ENCODE measurements around the gene KCNS1. TPM values are rescaled to one million over a fixed set of nuclear protein-coding genes. Genes with fewer than 3 reads are reported as not detected.

KCNS1 gene
- total and polyA plus RNA-seq, 2 experiments from 2014 or later, result 0.37 to 3.2 TPM

DNA sequence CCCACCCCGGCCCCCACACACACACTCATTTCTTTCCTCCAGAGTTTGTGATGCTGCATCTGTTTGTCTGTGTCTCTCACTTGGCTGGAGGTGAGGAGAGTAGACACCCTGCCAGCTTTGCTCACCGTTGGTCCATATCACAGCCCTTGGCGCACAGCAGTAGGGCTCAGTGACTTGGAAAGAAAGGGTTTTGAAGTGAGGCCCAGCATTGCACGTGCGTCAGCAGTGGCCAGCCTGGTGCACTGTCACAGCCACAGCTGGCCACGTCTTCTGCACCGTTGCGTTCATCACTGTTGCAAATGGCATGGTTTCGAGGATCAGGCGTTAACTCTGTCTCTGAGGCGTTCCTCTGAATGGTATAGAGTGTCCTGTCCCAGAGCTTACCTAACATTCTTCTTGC lies 10.4 kb upstream of the KCNS1 start:
- Mint-ChIP-seq H3K27me3 (ENCODE audit: insufficient read depth, low read depth, poor library complexity) (peaks cover 7% of the 10 kb centered on the region), H3K36me3 (ENCODE audit: low read depth) (no peaks in the 10 kb centered on the region), H3K4me1 (peaks cover 10% of the 10 kb centered on the region; the same call in 2 of the 3 replicates), H3K4me3 (no peak overlapping the region), H3K9me3 (no peaks in the 10 kb centered on the region), H3K27ac (no peak overlapping the region)
- Histone ChIP-seq H3K79me2 (replicated peaks; ENCODE audit: insufficient read depth) (no peaks in the 10 kb centered on the region), H3K27me3 (ENCODE audit: insufficient read depth) (no peaks in the 10 kb centered on the region), H3K4me2 (no peak overlapping the region), H3K4me3 (no peak overlapping the region), H3K9me2 (ENCODE audit: insufficient read depth) (no peaks in the 10 kb centered on the region), H3K36me3 (ENCODE audit: insufficient read depth) (no peaks in the 10 kb centered on the region), H2AFZ (no peak overlapping the region), H3K4me1 (ENCODE audit: insufficient read depth) (peaks cover 4% of the 10 kb centered on the region; the same call in 1 of the 2 replicates), H3F3A (replicated peaks; ENCODE audit: low read depth) (no peaks in the 10 kb centered on the region), H4K20me1 (replicated peaks; ENCODE audit: insufficient read depth) (no peaks in the 10 kb centered on the region), H3K27ac (ENCODE audit: low read depth) (no peak overlapping the region)
- no peak for ATAC-seq
- no peak for DNase-seq (ENCODE audit: low spot score)
- TF ChIP-seq POLR2AphosphoS5 (IDR thresholded peaks at IDR 0.05; ENCODE audit: low read depth) (no peak), ZNF114 (CRISPR knock-in tag; IDR thresholded peaks at IDR 0.05) (no peak), CREB1 (CRISPR knock-in tag; IDR thresholded peaks at IDR 0.05; ENCODE audit: low read depth) (no peak), JUNB (IDR thresholded peaks at IDR 0.05; ENCODE audit: unreplicated experiment) (no peak), REST (IDR thresholded peaks at IDR 0.05; ENCODE audit: unreplicated experiment) (no peak), EZH2phosphoT487 (IDR thresholded peaks at IDR 0.05; ENCODE audit: unreplicated experiment) (no peak), EZH2 (IDR thresholded peaks at IDR 0.05; ENCODE audit: low read depth, unreplicated experiment) (no peak), ZNF331 (CRISPR knock-in tag; IDR thresholded peaks at IDR 0.05; ENCODE audit: low read depth) (no peak)
- TF ChIP-seq, protein P1, sequence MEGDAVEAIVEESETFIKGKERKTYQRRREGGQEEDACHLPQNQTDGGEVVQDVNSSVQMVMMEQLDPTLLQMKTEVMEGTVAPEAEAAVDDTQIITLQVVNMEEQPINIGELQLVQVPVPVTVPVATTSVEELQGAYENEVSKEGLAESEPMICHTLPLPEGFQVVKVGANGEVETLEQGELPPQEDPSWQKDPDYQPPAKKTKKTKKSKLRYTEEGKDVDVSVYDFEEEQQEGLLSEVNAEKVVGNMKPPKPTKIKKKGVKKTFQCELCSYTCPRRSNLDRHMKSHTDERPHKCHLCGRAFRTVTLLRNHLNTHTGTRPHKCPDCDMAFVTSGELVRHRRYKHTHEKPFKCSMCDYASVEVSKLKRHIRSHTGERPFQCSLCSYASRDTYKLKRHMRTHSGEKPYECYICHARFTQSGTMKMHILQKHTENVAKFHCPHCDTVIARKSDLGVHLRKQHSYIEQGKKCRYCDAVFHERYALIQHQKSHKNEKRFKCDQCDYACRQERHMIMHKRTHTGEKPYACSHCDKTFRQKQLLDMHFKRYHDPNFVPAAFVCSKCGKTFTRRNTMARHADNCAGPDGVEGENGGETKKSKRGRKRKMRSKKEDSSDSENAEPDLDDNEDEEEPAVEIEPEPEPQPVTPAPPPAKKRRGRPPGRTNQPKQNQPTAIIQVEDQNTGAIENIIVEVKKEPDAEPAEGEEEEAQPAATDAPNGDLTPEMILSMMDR (conservative IDR thresholded peaks at IDR 0.05; ENCODE audit: low read depth in 2 of 2), result no peak
- TF ChIP-seq, protein P2, sequence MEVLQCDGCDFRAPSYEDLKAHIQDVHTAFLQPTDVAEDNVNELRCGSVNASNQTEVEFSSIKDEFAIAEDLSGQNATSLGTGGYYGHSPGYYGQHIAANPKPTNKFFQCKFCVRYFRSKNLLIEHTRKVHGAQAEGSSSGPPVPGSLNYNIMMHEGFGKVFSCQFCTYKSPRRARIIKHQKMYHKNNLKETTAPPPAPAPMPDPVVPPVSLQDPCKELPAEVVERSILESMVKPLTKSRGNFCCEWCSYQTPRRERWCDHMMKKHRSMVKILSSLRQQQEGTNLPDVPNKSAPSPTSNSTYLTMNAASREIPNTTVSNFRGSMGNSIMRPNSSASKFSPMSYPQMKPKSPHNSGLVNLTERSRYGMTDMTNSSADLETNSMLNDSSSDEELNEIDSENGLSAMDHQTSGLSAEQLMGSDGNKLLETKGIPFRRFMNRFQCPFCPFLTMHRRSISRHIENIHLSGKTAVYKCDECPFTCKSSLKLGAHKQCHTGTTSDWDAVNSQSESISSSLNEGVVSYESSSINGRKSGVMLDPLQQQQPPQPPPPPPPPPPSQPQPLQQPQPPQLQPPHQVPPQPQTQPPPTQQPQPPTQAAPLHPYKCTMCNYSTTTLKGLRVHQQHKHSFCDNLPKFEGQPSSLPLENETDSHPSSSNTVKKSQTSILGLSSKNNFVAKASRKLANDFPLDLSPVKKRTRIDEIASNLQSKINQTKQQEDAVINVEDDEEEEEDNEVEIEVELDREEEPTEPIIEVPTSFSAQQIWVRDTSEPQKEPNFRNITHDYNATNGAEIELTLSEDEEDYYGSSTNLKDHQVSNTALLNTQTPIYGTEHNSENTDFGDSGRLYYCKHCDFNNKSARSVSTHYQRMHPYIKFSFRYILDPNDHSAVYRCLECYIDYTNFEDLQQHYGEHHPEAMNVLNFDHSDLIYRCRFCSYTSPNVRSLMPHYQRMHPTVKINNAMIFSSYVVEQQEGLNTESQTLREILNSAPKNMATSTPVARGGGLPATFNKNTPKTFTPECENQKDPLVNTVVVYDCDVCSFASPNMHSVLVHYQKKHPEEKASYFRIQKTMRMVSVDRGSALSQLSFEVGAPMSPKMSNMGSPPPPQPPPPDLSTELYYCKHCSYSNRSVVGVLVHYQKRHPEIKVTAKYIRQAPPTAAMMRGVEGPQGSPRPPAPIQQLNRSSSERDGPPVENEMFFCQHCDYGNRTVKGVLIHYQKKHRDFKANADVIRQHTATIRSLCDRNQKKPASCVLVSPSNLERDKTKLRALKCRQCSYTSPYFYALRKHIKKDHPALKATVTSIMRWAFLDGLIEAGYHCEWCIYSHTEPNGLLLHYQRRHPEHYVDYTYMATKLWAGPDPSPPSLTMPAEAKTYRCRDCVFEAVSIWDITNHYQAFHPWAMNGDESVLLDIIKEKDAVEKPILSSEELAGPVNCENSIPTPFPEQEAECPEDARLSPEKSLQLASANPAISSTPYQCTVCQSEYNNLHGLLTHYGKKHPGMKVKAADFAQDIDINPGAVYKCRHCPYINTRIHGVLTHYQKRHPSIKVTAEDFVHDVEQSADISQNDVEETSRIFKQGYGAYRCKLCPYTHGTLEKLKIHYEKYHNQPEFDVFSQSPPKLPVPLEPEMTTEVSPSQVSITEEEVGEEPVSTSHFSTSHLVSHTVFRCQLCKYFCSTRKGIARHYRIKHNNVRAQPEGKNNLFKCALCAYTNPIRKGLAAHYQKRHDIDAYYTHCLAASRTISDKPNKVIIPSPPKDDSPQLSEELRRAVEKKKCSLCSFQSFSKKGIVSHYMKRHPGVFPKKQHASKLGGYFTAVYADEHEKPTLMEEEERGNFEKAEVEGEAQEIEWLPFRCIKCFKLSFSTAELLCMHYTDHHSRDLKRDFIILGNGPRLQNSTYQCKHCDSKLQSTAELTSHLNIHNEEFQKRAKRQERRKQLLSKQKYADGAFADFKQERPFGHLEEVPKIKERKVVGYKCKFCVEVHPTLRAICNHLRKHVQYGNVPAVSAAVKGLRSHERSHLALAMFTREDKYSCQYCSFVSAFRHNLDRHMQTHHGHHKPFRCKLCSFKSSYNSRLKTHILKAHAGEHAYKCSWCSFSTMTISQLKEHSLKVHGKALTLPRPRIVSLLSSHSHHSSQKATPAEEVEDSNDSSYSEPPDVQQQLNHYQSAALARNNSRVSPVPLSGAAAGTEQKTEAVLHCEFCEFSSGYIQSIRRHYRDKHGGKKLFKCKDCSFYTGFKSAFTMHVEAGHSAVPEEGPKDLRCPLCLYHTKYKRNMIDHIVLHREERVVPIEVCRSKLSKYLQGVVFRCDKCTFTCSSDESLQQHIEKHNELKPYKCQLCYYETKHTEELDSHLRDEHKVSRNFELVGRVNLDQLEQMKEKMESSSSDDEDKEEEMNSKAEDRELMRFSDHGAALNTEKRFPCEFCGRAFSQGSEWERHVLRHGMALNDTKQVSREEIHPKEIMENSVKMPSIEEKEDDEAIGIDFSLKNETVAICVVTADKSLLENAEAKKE (CRISPR knock-in tag; IDR thresholded peaks at IDR 0.05), result no peak
- TF ChIP-seq, protein P3, sequence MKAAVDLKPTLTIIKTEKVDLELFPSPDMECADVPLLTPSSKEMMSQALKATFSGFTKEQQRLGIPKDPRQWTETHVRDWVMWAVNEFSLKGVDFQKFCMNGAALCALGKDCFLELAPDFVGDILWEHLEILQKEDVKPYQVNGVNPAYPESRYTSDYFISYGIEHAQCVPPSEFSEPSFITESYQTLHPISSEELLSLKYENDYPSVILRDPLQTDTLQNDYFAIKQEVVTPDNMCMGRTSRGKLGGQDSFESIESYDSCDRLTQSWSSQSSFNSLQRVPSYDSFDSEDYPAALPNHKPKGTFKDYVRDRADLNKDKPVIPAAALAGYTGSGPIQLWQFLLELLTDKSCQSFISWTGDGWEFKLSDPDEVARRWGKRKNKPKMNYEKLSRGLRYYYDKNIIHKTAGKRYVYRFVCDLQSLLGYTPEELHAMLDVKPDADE (IDR thresholded peaks at IDR 0.05), result no peak

Measured in GM23338 (cell line).